Right lobe of liver (tissue), 4 donors: Measurements from ENCODE around the gene ZFP92.

Experiments used
- POLR2A ChIP-seq: fragments of 450-650 bp; IDR thresholded peaks from one replicate; pipeline ENCODE4 v1.6.1; 2017; ENCODE audit warnings: antibody characterized with exemption, mild to moderate bottlenecking
- TF ChIP-seq, protein P1 (sequence below), 4 donors: fragments of 200-600 bp in 3 of 4; fragments of 450-650 bp in 1 of 4; IDR thresholded peaks; one replicate each; pipeline versions ENCODE4 v1.5.1 to v1.8.0; 2016 to 2022; ENCODE audit warnings: antibody characterized with exemption in 4 of 4, mild to moderate bottlenecking in 2 of 4
- donor health status: DM: no; HTN: no; CAD: no.
- donor health status: DM: no; HTN: no; CAD: no.
- donor health status: DM: no; HTN: yes; CAD: no.

- TF ChIP-seq POLR2A, result no peak
- TF ChIP-seq, protein P1, sequence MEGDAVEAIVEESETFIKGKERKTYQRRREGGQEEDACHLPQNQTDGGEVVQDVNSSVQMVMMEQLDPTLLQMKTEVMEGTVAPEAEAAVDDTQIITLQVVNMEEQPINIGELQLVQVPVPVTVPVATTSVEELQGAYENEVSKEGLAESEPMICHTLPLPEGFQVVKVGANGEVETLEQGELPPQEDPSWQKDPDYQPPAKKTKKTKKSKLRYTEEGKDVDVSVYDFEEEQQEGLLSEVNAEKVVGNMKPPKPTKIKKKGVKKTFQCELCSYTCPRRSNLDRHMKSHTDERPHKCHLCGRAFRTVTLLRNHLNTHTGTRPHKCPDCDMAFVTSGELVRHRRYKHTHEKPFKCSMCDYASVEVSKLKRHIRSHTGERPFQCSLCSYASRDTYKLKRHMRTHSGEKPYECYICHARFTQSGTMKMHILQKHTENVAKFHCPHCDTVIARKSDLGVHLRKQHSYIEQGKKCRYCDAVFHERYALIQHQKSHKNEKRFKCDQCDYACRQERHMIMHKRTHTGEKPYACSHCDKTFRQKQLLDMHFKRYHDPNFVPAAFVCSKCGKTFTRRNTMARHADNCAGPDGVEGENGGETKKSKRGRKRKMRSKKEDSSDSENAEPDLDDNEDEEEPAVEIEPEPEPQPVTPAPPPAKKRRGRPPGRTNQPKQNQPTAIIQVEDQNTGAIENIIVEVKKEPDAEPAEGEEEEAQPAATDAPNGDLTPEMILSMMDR (IDR thresholded peaks at IDR 0.05), result no peak
These were observed 3.7 kb downstream of the ZFP92 start for GRCh38 chrX:153414856-153415510.
